AML-193 (cell line): ENCODE data around the gene GDPGP1.

Source experiments
- DNase-seq, 2 experiments: peaks; one replicate each; lab custom pipeline; 2025; lab: John Stamatoyannopoulos, UW

Gene GDPGP1

DNA sequence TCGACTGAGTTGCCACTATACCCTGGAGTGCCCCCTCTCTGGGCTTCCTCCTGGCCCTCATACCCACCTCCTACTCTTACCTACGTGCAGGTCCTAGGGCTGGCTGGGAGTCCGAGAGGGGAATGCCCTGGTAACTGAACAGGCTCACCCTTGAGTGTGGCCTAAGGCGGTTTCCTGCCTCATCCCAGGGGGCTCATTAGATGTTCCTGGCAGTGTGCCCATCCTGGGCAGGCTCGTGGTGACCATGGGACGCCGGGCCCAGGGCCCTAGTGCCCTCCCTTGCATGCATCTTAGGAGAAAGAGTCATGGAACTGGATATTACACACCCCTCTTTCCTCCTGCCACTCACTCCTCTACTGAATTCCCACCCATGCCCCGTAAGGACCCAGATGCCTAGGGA, 30.1 kb upstream of the GDPGP1 start:
- no peak for DNase-seq

DNA sequence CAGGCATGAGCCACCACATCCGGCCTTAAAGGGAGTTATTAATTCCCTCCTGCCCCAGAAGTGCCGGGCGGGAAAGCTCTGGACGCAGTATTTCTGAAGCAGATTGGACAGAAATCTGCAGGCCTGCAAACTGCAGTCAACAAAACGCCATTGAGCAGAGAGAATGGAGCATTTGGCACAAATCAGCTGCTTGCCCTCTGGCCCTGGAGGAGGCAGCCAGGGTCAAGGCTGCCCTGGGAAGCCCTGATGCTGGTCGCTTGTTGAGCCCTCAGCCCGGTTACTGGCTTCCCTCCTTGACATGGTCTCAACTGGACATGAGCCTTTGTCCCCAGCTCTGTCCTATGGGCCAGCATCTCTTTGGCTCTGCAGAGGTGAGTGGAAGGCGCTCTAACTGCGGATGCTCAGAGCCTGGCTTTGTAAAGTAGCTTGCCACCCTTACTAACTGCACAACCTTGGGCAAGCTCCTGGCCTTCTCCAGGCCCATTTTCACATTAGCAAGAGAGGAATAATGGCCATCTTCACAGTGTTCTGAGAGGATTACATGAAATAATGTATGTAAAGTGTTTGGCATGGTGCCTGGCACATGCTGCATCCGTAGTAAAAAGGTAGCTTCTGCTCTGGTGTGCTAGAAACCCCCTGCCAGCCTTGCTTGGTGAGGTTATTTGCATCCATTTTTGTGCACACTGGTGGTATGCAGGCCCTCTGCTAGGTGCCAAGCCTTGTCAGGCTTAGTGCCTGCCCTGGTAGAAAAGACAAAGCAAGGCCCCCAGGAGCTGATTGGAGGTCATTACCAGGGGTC, 28.8 kb upstream of the GDPGP1 start:
- DNase-seq: no peak

DNA sequence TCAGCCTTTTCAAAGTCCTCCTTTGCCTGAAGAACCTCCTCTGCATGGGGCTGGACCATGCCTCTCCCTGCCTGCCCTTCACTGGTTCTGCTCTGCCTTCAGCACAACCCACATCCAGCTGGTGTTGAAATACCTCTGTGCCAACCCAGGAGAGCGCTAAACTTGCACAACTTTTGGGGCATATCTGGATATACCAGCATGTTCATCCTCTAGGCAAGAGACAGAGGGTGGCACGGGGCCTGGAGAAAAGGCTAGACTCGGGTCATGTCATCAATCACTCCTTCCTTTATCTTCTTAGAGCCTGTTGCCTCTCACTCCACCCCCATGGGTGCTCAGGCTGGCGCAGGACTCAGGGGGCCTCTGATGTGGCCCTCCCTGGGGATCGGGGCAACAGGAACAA, 28.1 kb upstream of the GDPGP1 start:
- peak; percentile 73 to 80 for DNase-seq

DNA sequence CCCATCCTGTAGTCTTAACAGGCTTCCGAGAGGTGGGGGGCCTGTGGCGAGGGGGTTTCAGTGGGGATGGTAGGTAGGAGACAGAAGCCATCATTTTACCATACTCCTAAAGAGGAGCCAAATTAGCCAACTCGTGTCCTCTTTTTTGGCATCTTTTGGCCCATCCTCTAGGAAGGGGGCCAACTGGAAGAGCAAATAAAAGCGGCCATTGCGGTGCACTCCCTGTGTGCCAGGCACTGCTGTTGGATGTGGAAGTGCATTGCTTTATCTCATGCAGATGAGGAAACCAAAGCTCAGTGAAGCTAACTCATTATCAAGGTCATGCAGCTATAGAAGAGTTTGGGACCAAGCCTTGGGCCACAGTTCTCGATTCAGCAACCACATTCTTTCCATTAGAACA, 26.8 kb upstream of the GDPGP1 start:
- DNase-seq: no peak

DNA sequence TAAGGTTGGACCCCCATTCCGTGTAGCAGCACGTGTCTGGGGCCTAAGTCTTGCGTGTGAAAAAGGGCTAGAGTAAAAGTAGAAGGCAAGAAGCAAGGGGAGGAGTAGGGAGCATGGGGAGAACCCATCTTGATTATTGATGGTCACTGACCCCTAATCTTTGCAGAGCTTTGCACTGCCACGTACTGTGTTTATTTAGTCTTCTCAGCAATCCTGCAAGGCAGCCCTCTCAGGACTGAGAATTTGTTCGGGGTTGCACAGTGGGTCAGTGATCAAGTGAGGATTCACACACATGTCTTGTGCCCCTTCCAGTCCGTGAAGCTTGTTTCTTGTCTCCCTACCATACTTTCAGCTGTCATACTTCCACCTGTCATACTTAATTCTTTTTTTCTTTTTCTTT, 25.7 kb upstream of the GDPGP1 start:
- no peak for DNase-seq

DNA sequence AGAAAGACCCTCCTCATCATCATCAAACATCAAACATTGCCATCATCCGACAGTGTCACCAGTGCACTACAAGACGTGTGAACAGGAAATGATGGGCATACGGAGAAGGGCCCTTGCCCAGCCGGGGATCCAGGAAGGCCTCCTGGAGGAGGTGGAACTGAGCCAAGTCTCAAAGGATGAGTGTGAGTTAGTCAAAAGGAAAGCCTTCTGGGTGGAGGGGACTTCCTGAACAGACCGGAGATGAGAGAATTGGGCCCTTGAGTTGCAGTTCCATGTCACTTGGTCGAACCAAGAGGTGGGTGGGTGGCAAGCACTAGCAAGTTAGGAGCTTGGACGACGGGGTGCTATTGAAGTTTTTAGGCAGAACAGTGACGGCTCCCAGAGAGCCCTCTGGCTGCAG, 24.4 kb upstream of the GDPGP1 start:
- DNase-seq: no peak

DNA sequence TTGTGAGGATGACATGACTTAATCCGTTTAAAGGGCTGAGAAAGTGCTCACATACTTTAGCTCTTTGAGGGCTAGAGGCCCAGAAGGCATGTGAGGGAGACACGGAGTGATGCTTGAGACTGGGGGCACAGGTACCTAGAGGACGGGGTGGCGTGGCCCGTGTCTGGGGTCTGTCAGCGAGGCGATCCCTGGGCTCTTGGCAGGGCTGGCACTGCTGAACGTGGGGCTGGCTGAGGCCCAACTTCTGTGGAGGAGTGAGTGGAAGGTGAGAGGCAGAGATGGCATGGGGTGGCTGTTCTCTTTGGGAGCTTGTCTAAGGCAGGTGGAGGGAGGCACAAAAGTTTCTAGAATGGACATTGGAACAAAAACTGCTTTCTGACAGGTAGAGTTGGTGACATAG, 23.4 kb upstream of the GDPGP1 start:
- DNase-seq: no peak

DNA sequence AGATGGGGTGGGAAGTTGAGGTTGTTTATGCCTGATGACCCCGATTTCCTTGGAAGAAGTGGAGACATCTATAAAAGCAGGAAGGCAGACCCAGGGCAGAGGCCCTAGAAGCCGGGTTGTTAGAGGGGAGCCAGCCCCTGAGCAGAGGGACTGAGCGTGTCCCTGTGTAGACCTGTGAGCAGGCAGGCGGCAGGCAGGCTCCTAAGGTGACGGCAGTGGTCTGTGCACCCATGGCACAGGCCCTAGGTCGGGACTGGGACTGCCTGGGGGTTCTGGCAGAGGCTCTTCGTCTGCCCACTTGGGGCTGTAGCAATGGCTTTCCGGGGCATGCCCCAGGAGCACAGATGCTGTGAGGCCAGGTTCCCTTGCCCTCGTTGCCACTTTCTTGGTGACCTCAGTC, 23.0 kb upstream of the GDPGP1 start:
- DNase-seq: no peak

DNA sequence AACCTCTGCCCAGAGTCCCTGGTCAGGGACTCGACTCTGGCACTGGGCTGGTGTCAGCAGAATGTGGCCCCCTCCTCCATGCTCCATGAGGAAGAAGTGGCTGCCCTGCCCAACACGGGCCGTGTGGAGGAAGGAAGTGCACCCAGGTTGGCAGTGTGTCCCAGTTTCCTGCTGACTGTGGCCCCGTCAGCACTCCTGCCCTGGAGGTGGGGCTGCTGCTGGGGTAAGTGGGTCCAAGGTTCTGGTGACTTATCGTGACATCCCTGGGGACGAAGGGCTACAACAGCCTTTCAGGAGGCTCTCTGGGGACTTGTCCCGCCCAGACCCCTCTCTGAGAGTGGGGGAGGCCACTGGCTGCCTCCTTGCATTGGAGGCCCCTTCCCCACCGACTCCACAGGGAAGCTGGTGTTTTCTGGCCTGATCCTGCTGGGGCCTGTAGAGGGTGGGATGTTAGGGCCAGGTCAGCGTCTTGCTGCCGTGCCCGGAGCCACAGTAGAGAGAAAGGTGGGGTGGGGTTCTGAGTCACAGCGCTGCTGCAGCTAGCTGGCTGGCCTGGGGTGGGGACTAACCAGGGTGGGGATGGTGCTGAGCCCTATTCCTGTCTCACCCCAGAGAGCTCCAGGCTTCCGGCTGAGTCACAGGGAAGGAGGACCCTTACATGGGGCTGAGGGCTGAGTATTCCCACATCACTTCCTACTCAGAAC, 22.4 kb upstream of the GDPGP1 start:
- DNase-seq: no peak

DNA sequence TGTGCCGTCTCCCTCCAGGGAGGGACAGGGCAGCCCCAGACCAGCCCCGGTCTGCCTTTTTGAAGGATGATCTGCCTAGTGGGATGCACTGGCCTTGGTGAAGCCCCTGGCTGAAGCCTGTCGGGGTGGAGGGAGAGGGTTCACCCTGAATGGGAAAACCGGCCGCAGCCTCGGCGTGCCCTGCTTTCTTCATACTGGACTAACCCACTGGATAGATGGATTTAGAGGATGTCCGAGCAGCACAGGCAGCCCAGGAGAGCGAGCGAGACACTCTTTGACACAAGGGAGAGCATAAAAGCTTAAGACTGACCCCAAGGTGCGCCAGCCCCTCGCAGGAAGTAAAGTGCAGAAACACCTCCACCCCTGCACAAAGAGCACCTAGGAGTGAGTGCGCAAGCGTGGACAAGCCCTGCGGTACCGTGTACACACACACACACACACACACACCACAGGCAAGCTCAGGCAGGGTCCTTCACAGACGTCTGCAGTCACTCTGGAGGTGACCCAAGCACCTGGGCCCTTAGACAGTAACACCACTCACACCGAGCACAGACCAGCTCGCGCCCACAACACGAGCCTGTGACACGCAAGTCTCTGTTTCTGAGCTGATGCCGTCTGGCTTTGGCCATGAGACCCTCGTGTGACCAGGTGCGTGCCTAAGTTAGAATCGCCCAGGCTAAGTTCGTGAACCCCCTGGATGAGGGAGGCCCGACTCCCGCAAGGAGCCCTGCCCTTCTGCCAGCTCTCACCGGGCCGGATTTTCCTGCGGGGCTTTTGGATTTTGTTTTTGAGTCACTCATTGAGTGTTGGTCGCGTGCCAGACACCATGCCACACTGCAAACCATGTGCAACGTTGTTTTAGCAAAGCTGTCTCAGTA, 21.5 kb upstream of the GDPGP1 start:
- DNase-seq: no peak

DNA sequence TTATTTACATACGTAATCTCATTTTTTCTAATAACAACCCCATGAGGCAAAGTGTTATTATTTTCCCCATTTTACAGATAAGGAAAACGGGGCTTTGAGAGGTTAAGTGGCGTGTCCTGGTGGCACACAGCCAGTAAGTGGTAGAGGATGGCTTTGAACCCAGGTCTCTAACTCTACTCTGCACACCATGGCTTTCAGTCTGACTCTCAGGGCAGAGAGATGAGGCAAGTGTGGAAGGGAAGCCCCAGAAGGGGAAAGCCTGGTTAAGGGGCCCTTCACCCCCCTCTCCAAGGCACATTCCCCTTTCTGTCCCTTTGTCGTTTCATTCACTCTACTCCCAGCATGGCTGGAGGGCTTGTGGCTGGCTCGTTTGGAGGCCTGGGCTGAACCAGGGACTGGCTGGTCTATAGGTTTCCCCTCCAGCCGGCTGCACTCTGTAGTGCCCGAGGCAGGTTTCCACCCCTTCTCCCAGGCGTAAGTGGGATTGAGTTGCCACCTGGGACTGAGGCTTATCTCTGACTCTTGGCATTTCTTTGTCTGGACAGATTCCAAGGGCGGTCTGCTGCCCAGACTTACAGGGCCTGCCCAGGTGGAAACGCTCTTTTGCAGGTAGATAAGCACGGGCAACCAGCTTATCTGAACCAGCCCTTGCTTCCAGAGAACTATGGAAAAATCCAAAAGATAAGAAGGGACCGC, 20.7 kb upstream of the GDPGP1 start:
- no peak for DNase-seq

DNA sequence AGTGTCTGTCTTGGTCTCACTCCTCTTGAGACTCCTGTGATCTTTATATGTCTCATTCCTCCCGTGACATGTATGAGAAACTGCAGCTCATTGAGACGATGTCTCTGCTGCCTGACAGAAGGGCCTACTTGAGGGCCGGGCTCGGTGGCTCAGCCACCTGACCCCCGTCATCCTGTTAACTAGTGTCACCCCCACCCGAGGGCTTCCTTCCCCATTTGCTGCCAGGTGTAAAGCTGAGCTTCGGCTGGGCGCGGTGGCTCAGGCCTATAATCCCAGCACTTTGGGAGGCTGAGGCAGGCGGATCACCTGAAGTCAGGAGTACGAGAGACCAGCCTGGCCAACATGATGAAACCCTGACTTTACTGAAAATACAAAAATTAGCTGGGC, 20.2 kb upstream of the GDPGP1 start:
- DNase-seq: no peak

DNA sequence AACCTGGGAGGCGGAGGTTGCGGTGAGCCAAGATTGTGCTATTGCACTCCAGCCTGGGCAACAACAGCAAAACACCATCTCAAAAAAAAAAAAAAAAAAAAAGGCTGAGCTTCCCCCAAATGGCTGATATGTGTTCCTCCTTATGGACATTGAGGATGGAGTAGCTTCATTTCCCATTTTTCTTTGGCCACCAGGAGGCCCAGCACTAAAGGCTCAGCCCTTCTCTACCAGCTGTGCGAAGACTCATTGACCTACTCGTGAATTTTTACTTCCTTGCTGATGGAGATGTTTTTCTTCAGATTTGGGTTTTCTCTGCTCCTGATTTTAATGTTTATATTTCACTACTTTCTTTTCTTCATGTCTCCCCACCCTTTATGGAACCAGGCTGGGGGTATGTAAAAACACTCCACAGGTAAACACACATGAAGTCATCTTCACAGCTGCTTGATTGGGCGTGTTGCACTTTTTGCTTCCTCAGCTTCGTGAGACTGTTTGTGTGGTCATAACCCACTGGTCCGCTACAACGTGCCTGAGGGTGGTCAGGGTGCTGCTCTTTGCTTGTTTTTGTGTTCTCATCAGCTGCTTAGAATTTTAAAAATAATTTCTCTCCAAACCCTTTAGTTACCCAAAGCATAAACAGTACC, 19.3 kb upstream of the GDPGP1 start:
- peak in 1 of 2 experiments; percentile 12 for DNase-seq

DNA sequence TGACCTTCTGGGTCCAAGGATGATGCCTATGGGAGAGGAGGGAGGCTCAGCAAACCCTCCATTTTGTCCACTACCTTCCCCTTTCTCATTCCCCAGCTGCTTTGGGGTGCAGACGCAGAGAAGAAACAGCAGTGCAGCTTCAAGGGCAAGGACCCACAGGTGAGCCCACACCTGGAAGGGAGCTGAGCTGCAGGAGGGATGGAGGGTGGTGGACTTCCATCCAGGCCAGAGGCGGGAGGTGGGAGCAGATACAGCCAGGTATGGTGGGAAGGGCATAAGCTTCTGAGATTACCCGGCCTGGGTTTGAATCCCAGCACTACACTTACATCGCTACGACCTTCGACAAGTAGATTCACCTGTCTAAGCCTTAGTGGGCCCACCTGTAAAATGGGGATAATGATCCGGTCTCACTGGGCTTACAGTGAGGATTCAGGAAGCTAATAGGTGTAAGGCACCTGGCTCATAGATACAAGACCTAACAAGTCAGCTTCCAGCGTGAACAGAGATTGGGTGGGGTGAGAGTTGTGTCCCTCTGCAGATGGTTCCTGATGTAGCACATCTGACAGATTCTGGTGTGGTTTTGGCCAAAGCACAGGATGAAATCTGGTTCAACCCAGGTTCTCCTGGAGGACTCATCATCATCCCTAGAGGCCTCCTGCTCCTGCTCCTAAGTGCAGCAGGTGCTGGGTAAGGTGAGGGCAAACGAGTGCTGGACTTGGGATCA, 16.2 kb upstream of the GDPGP1 start:
- DNase-seq: no peak

DNA sequence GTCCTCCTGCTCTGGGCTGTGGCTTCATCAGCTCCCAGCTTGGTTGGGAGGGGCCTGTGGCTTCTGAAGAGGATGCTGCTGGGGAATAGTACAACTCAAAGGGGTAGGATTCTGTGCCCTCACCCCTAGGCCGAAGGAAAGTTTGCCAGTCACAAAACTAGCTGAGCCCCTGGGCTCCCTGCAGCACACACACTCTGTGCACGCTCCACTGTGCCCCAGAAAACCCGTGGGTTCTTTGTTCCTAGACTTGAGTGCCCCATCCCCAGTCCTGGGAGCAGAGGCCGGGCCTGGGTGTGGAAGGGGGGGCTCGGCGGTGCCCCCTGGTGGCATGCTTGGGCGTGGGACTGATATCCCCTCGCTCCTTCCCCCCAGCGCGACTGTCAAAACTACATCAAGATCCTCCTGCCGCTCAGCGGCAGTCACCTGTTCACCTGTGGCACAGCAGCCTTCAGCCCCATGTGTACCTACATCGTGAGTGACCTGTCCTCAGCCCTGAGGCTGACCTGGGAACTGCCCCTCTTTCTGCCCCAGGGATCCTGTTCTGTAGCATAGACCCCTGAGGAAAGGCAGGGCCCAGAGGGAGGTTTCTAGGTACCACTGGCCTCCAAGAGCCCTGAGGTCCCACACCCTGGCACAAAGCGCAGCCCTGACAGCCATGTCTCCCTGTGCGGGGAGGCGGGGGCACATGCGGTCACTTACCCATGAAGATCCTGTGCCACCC, 14.4 kb upstream of the GDPGP1 start:
- DNase-seq: no peak

DNA sequence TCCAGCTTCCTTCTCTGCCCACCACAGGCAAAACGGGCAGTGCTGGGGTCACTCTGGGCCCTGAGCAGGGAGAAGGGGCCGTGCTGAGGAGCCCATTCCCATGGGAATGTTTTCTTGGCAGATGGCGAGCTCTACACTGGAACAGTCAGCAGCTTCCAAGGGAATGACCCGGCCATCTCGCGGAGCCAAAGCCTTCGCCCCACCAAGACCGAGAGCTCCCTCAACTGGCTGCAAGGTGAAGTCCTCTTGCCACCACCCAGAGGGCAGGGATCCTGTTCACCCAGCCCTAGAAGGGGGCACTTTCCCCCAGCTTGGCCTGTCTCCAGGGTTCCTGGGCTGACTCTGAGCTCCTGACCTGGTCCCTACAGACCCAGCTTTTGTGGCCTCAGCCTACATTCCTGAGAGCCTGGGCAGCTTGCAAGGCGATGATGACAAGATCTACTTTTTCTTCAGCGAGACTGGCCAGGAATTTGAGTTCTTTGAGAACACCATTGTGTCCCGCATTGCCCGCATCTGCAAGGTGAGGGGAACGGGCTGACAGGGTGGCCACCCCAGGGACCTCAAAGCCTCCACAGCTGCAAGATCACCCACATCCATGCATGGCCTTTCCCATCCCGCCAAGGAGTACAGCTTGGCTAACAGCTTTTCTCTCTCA, 12.6 kb upstream of the GDPGP1 start:
- peak; percentile 17 to 33 for DNase-seq

DNA sequence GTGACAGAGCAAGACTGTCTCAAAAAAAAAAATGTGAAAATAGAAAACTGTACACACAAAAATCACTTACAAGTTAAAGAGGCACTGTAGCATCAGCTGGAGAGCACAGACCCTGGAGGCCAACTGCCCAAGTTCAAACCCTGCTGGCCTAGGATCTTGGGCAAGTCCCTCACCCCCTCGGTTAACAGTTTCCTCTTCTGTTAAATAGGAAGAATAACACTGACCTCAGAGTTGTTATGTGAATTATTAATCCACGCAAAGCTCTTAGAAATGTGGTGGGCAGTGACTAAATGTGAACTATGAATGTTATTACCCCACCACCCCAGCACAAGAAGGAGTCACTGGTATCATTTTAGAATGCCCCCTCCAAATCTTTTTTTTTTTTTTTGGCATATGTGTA, 11.5 kb upstream of the GDPGP1 start:
- DNase-seq: no peak

DNA sequence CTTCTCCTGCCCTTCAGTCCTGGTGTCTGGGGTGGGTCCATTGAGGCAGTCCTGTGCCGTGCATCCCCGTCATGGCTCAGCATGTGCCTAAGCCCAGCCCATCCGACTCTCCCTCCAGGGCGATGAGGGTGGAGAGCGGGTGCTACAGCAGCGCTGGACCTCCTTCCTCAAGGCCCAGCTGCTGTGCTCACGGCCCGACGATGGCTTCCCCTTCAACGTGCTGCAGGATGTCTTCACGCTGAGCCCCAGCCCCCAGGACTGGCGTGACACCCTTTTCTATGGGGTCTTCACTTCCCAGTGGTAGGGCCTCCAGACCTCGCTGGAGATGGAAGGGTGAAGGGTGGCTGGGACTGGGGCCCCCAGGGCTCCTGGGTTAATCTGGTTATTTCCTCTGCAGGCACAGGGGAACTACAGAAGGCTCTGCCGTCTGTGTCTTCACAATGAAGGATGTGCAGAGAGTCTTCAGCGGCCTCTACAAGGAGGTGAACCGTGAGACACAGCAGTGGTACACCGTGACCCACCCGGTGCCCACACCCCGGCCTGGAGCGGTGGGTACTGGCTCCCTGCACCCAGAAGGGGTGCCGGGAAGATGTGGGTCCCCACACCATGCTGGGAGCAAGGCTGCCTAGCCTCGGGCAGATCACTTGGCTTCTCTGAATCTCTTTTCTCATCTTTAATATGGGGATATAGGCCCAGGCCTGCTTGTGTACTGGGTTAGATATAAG, 10.4 kb upstream of the GDPGP1 start:
- no peak for DNase-seq

DNA sequence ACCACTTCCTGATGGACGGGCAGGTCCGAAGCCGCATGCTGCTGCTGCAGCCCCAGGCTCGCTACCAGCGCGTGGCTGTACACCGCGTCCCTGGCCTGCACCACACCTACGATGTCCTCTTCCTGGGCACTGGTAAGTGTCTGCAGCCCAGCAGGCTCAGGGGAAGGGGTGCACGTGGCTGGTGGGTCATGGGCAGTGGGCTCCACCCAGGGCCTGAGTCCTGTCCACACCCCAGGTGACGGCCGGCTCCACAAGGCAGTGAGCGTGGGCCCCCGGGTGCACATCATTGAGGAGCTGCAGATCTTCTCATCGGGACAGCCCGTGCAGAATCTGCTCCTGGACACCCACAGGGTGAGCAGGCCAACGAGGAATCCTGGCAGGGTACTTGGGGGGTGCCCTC, 9.0 kb upstream of the GDPGP1 start:
- no peak for DNase-seq
